IMR-90 (cell line): ENCODE measurements around the gene CD81. TPM values are rescaled to one million over a fixed set of nuclear protein-coding genes. Genes with fewer than 3 reads are reported as not detected.

Source experiments
- ATAC-seq: fragments of 200-7000 bp; cut with Tn5 transposase; 2 replicates; pipeline ENCODE4 v1.9.1; 2020; ENCODE audit warnings: low read depth, mild to moderate bottlenecking, moderate library complexity
- BruUV-seq: library from RNA; stranded (reverse); fragments of 400-500 nt; replicated peaks from 2 replicates; lab custom pipeline; 2021; lab: Mats Ljungman, UMichigan
- CTCF ChIA-PET: fragments of 300-600 bp; formaldehyde crosslinking; extraction: SDS; loops from one replicate; lab custom pipeline; 2021; ENCODE audit warnings: antibody characterized with exemption; lab: Yijun Ruan, JAX
- POLR2A ChIA-PET: fragments of 300-600 bp; sonication (Branson Sonifier 250); formaldehyde crosslinking; loops from one replicate; lab custom pipeline; 2022; ENCODE audit warnings: antibody characterized with exemption; ENCODE audit not compliant: unreplicated experiment; lab: Charles Lee
- DNase-seq: peaks from one replicate; pipeline ENCODE4 v3.0.0; 2013
- H2AFZ ChIP-seq: replicated peaks from 2 replicates; pipeline ENCODE3; 2013; ENCODE audit warnings: low read length, mild to moderate bottlenecking; ENCODE audit not compliant: poor library complexity
- H2AK5ac ChIP-seq: 2 replicates; pipeline ENCODE4 v1.6.1; 2013; ENCODE audit warnings: low read depth, low read length, inconsistent platforms
- H2AK9ac ChIP-seq: replicated peaks from 2 replicates; pipeline ENCODE3; 2013; ENCODE audit warnings: mild to moderate bottlenecking, low read depth, low read length, moderate library complexity; ENCODE audit not compliant: poor library complexity
- H2BK120ac ChIP-seq: 2 replicates; pipeline ENCODE4 v1.6.1; 2013; ENCODE audit warnings: low read depth, low read length, inconsistent platforms
- H2BK15ac ChIP-seq: 3 replicates; pipeline ENCODE4 v1.6.1; 2013; ENCODE audit warnings: low read depth, low read length, inconsistent platforms
- H2BK20ac ChIP-seq: 2 replicates; pipeline ENCODE4 v1.6.1; 2013; ENCODE audit warnings: low read depth, mild to moderate bottlenecking, inconsistent platforms, low read length, moderate library complexity
- H2BK5ac ChIP-seq: 2 replicates; pipeline ENCODE4 v1.6.1; 2013; ENCODE audit warnings: mild to moderate bottlenecking, low read depth, low read length, inconsistent platforms; ENCODE audit not compliant: poor library complexity, severe bottlenecking
- H3K14ac ChIP-seq: replicated peaks from 2 replicates; pipeline ENCODE4 v1.6.1; 2013; ENCODE audit warnings: low read depth, low read length, inconsistent platforms
- H3K18ac ChIP-seq: 2 replicates; pipeline ENCODE4 v1.6.1; 2013; ENCODE audit warnings: low read depth, low read length, control low read depth
- H3K23ac ChIP-seq: 2 replicates; pipeline ENCODE4 v1.6.1; 2013; ENCODE audit warnings: low read depth, low read length, inconsistent platforms
- H3K27ac ChIP-seq: 2 replicates; pipeline ENCODE4 v1.5.1; 2013; ENCODE audit warnings: mild to moderate bottlenecking, control low read depth, low read length; ENCODE audit not compliant: insufficient read depth
- H3K27me3 ChIP-seq: 2 replicates; pipeline ENCODE4 v1.6.1; 2013; ENCODE audit warnings: low read length; ENCODE audit not compliant: control insufficient read depth, insufficient read depth
- H3K36me3 ChIP-seq: 2 replicates; pipeline ENCODE4 v1.6.1; 2013; ENCODE audit warnings: low read length, mixed read lengths; ENCODE audit not compliant: control insufficient read depth, insufficient read depth
- H3K4ac ChIP-seq: 2 replicates; pipeline ENCODE4 v1.6.1; 2013; ENCODE audit warnings: low read depth, low read length, inconsistent platforms
- H3K4me1 ChIP-seq: 2 replicates; pipeline ENCODE4 v1.6.1; 2013; ENCODE audit warnings: low read length, mixed read lengths; ENCODE audit not compliant: control insufficient read depth, insufficient read depth
- H3K4me2 ChIP-seq: 2 replicates; pipeline ENCODE4 v1.6.1; 2013; ENCODE audit warnings: low read depth, mild to moderate bottlenecking, control low read depth, low read length, moderate library complexity
- H3K4me3 ChIP-seq: 2 replicates; pipeline ENCODE4 v1.5.1; 2013; ENCODE audit warnings: low read depth, mild to moderate bottlenecking, control low read depth, low read length, moderate library complexity; ENCODE audit not compliant: insufficient read depth
- H3K56ac ChIP-seq: 2 replicates; pipeline ENCODE4 v1.6.1; 2013; ENCODE audit warnings: low read length, inconsistent platforms; ENCODE audit not compliant: insufficient read depth; ENCODE audit errors: extremely low read depth
- H3K79me1 ChIP-seq, 2 experiments: 2 replicates each; pipeline ENCODE4 v1.6.1; 2013; ENCODE audit warnings: low read length in 2 of 2, inconsistent platforms in 1 of 2, low read depth in 1 of 2
- H3K9ac ChIP-seq: 2 replicates; pipeline ENCODE4 v1.6.1; 2013; ENCODE audit warnings: low read depth, low read length, control low read depth
- H3K9me1 ChIP-seq: 2 replicates; pipeline ENCODE4 v1.6.1; 2013; ENCODE audit warnings: low read length, inconsistent platforms; ENCODE audit not compliant: insufficient read depth
- H3K9me3 ChIP-seq: 2 replicates; pipeline ENCODE4 v1.6.1; 2013; ENCODE audit warnings: low read length; ENCODE audit not compliant: control insufficient read depth, insufficient read depth
- H4K20me1 ChIP-seq: 2 replicates; pipeline ENCODE4 v1.6.1; 2013; ENCODE audit warnings: low read length, inconsistent platforms; ENCODE audit not compliant: insufficient read depth
- H4K5ac ChIP-seq: 2 replicates; pipeline ENCODE4 v1.6.1; 2013; ENCODE audit warnings: mild to moderate bottlenecking, low read depth, low read length, control low read depth
- H4K8ac ChIP-seq, 2 experiments: 2 replicates each; pipeline ENCODE4 v1.6.1; 2013; ENCODE audit warnings: low read depth in 2 of 2, low read length in 2 of 2, control low read depth in 1 of 2, inconsistent platforms in 1 of 2
- H4K91ac ChIP-seq: 2 replicates; pipeline ENCODE4 v1.6.1; 2013; ENCODE audit warnings: low read depth, low read length, inconsistent platforms; ENCODE audit not compliant: insufficient read depth
- RAD21 ChIP-seq: IDR thresholded peaks from 2 replicates; pipeline ENCODE4 v1.6.1; 2012; ENCODE audit warnings: low read length, improper control_type of control experiment
- WGBS, 2 experiments: methylation state at CpG; one replicate each; pipeline versions ENCODE4 v1.1.5 to v1.1.7; 2013; ENCODE audit warnings: missing lambda C conversion rate in 2 of 2; ENCODE audit not compliant: insufficient read length in 1 of 2; ENCODE audit errors: extremely low coverage in 2 of 2; 5-methylcytosine and 5-hydroxymethylcytosine counted together
- dilution Hi-C: fragments of 300-500 bp; cut with HindIII; formaldehyde crosslinking; loops from one replicate; pipeline ENCODE4 v1.14.3; 2018; ENCODE audit warnings: low sequenced_read_pairs; ENCODE audit not compliant: unreplicated experiment
- in situ Hi-C: fragments of 300-500 bp; cut with MboI; formaldehyde crosslinking; loops from 3 replicates; pipeline ENCODE4 v1.14.3; 2019; ENCODE audit warnings: low sequenced_read_pairs, inconsistent platforms, mixed read lengths
- intact Hi-C: fragments of 100-400 bp; cut with micrococcal nuclease; formaldehyde crosslinking; loops from 2 replicates; pipeline ENCODE4 v1.10.0; 2022
- polyA plus RNA-seq, 3 experiments: library from polyadenylated mRNA; depleted of rRNA; stranded (reverse); fragments of >200 nt; gene quantifications; 2 replicates each; pipeline ENCODE4 v1.2.3, GENCODE V29; 2012; ENCODE audit warnings: low replicate concordance in 1 of 3
- total RNA-seq: library from RNA; depleted of rRNA; stranded (reverse); fragments of >200 nt; gene quantifications from 2 replicates; pipeline ENCODE4 v1.2.3, GENCODE V29; 2012

The CD81 gene
- total and polyA plus RNA-seq, 2 of the 4 experiments (the other 2 are of a cell fraction): 159 to 689 TPM

GRCh38 chr11:2375341-2375853 lies 1.7 kb upstream of the CD81 start:
- Histone ChIP-seq H4K20me1 (peaks cover 34% of the 10 kb centered on the region), H2AFZ (no peak overlapping the region), H3K56ac (no peak overlapping the region), H2AK9ac (no peak overlapping the region), H3K4ac (no peak overlapping the region), H2BK120ac (no peak overlapping the region), H3K4me1 (peaks cover 14% of the 10 kb centered on the region), H4K5ac (no peak overlapping the region), H2BK20ac (no peak overlapping the region), H3K18ac (no peak overlapping the region), H4K8ac (no peak overlapping the region), H3K23ac (no peak overlapping the region), H3K14ac (no peak overlapping the region), H3K27ac (no peak overlapping the region), H3K79me1 (peaks cover 0 to 27% of the 10 kb centered on the region in 2 experiments; a peak in 2 of 4 replicates), H3K9ac (no peak overlapping the region), H3K4me2 (no peak overlapping the region), H2BK5ac (no peak overlapping the region), H3K27me3 (no peaks in the 10 kb centered on the region), H2AK5ac (no peak overlapping the region), H3K9me3 (no peaks in the 10 kb centered on the region), H3K4me3 (no peak overlapping the region), H3K9me1 (peaks cover 13% of the 10 kb centered on the region; the same call in 1 of the 2 replicates), H3K36me3 (peaks cover 2% of the 10 kb centered on the region; the same call in 1 of the 2 replicates), H2BK15ac (no peak overlapping the region), H4K91ac (no peak overlapping the region)
- no peak for DNase-seq
- intact Hi-C loops: no loop called here
- dilution Hi-C loops: no loop called here
- POLR2A ChIA-PET: no interaction called here
- no TSS peak for BruUV-seq
- no peak for TF ChIP-seq RAD21
- ATAC-seq: no peak
- CTCF ChIA-PET: no interaction called here
- in situ Hi-C loops: no loop called here
- 83% methylated on average over 1 of the region's 6 CpGs; no CpG with 5 or more reads in 1 of the 2 experiments for WGBS, 2 experiments
